Chondrocyte (in vitro differentiated cells): ENCODE measurements around the gene BRCA1. TPM values are rescaled to one million over a fixed set of nuclear protein-coding genes. Genes with fewer than 3 reads are reported as not detected.
"Not testable (repeated sequence)": the region's sequence is repeated elsewhere in the genome, so short reads cannot be mapped to it uniquely, and the experiment has no call there.

Source experiments
- DNase-seq: peaks from one replicate; pipeline ENCODE4 v3.0.0; 2021; ENCODE audit warnings: mixed read lengths, low spot score
- H3K27ac Mint-ChIP-seq: one replicate; pipeline ENCODE4 v1.8.0; 2021; ENCODE audit warnings: mild to moderate bottlenecking, moderate library complexity, mixed read lengths; ENCODE audit not compliant: unreplicated experiment
- H3K27me3 Mint-ChIP-seq: 2 replicates; pipeline ENCODE4 v1.8.0; 2021; ENCODE audit warnings: low read depth, mixed read lengths
- H3K36me3 Mint-ChIP-seq: 2 replicates; pipeline ENCODE4 v1.8.0; 2021; ENCODE audit warnings: low read depth, mixed read lengths
- H3K4me1 Mint-ChIP-seq: 2 replicates; pipeline ENCODE4 v1.8.0; 2021; ENCODE audit warnings: low read depth, mild to moderate bottlenecking, mixed read lengths
- H3K4me3 Mint-ChIP-seq: one replicate; pipeline ENCODE4 v1.8.0; 2021; ENCODE audit warnings: mild to moderate bottlenecking, moderate library complexity, mixed read lengths; ENCODE audit not compliant: unreplicated experiment
- H3K9me3 Mint-ChIP-seq: 2 replicates; pipeline ENCODE4 v1.8.0; 2021; ENCODE audit warnings: low read depth, mixed read lengths
- total RNA-seq: library from RNA; stranded (reverse); gene quantifications from 3 replicates; pipeline ENCODE4 v1.2.1, GENCODE V29; 2021
- TF ChIP-seq, protein P1 (sequence below): fragments of 200-600 bp; sonication (generic); IDR thresholded peaks from 2 replicates; pipeline ENCODE4 v1.5.0; 2021; ENCODE audit warnings: antibody characterized with exemption, mild to moderate bottlenecking, moderate library complexity

Gene BRCA1
- total RNA-seq, 1 donor from 2014 or later: 4.8 TPM

DNA sequence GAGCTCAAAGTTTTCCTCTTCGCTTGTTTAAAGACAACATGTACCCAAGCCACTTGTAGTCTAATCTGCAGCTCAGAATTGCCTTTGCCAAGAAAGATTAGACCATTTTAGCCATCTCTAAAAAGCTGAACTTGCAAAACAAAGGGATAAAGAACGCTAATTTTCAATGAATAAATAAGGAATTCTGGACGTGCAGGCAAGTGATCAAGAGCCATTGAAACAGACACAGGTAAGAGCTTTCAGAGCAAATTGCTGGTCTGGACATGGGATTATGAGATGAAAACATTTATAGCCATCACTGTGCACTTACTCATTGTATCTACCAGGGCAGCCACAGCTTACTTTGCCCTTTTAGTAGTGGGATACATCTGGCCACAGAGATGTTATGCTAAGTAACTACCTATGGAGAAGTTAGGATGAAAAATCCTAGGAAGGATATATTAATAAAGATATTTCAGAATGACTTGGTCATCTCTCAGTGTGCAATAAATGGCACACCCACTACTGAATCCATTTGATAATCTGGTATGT is 55.7 kb downstream of the BRCA1 start:
- Mint-ChIP-seq H3K4me1 (no peaks in the 10 kb centered on the region), H3K36me3 (no peaks in the 10 kb centered on the region), H3K4me3 (no peak overlapping the region), H3K27me3 (no peaks in the 10 kb centered on the region), H3K27ac (no peak overlapping the region), H3K9me3 (no peaks in the 10 kb centered on the region)
- TF ChIP-seq, protein P1, sequence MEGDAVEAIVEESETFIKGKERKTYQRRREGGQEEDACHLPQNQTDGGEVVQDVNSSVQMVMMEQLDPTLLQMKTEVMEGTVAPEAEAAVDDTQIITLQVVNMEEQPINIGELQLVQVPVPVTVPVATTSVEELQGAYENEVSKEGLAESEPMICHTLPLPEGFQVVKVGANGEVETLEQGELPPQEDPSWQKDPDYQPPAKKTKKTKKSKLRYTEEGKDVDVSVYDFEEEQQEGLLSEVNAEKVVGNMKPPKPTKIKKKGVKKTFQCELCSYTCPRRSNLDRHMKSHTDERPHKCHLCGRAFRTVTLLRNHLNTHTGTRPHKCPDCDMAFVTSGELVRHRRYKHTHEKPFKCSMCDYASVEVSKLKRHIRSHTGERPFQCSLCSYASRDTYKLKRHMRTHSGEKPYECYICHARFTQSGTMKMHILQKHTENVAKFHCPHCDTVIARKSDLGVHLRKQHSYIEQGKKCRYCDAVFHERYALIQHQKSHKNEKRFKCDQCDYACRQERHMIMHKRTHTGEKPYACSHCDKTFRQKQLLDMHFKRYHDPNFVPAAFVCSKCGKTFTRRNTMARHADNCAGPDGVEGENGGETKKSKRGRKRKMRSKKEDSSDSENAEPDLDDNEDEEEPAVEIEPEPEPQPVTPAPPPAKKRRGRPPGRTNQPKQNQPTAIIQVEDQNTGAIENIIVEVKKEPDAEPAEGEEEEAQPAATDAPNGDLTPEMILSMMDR: no peak
- DNase-seq: no peak

DNA sequence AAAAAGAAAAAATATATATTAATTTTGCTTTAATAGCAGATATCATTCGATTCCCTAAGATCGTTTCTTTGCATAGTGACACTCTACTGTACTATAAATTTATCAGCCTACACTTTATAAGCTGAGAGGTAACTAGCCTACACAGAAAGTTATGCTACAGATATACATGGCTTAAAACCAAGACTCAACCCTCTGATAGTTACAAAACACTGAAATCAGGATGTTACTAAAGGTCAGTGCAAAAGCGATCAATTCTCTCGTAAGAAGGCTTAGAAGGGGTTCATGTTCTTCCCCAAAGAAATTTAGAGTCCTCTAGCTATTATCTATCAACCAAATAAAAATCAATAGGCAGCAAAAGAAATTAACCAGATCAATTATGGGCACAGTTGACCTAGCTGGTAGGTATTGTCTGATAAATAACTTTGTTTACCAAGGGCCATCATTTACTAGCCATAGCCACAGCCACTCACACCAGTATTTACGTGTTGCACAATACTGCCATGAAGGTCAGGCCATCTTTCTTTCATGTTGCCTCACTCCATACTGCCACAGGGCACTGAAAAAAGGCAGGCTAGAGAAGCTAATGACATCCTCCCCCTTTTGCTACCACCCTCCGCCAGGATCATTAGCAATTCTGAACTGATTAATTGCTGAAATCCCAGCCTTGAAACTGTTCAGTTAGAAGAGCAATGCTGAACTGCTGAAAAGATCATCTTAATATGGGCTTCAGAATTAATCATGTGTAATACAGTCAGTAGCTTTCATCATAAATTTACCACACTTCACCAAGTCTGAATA is 56.4 kb downstream of the BRCA1 start:
- no peaks in the 10 kb centered on the region for H3K9me3 Mint-ChIP-seq
- H3K36me3 Mint-ChIP-seq: no peaks in the 10 kb centered on the region

DNA sequence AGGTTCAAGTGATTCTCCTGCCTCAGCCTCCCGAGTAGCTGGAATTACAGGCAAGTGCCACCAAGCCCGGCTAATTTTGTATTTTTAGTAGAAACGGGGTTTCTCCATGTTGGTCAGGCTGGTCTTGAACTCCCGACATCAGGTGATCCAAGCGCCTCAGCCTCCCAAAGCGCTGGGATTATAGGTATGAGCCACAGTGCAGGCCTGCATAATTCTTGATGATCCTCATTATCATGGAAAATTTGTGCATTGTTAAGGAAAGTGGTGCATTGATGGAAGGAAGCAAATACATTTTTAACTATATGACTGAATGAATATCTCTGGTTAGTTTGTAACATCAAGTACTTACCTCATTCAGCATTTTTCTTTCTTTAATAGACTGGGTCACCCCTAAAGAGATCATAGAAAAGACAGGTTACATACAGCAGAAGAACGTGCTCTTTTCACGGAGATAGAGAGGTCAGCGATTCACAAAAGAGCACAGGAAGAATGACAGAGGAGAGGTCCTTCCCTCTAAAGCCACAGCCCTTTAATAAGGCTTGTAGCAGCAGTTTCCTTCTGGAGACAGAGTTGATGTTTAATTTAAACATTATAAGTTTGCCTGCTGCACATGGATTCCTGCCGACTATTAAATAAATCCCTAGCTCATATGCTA is 62.1 kb downstream of the BRCA1 start:
- no peaks in the 10 kb centered on the region for H3K4me1 Mint-ChIP-seq
- no peak for DNase-seq
- H3K36me3 Mint-ChIP-seq: peaks cover 3% of the 10 kb centered on the region

More for the DNA sequence above, 56.4 kb downstream of the BRCA1 start:
- TF ChIP-seq, protein P1: no peak
- Mint-ChIP-seq H3K27me3 (no peaks in the 10 kb centered on the region), H3K27ac (no peak overlapping the region), H3K4me1 (no peaks in the 10 kb centered on the region), H3K4me3 (no peak overlapping the region)
- DNase-seq: no peak

DNA sequence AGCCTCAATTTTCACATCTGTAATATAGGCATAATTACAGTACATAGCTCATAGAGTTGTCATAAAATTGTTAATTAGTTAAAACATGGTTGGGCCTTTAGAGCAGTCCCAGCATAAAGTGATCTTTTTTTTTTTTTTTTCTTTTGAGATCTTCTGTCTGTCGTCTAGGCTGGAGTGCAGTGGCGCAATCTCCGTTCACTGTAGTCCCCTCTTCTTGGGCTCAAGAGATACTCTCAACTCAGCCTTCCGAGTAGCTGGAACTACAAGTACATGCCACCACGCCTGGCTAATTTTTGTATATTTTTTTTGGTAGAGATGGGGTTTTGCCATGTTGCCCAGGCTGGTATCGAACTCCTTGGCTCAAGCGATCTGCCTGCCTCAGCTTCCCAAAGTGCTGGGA is 69.1 kb downstream of the BRCA1 start:
- no peak overlapping the region for H3K4me3 Mint-ChIP-seq
- H3K9me3 Mint-ChIP-seq: no peaks in the 10 kb centered on the region
- TF ChIP-seq, protein P1: no peak
- no peaks in the 10 kb centered on the region for H3K27me3 Mint-ChIP-seq
- H3K27ac Mint-ChIP-seq: no peak overlapping the region
- no peak for DNase-seq
- no peaks in the 10 kb centered on the region for H3K4me1 Mint-ChIP-seq
- peaks cover 10% of the 10 kb centered on the region for H3K36me3 Mint-ChIP-seq

More for the DNA sequence above, 62.1 kb downstream of the BRCA1 start:
- H3K27ac Mint-ChIP-seq: no peak overlapping the region
- TF ChIP-seq, protein P1: no peak
- no peaks in the 10 kb centered on the region for H3K9me3 Mint-ChIP-seq
- H3K27me3 Mint-ChIP-seq: no peaks in the 10 kb centered on the region
- H3K4me3 Mint-ChIP-seq: no peak overlapping the region

DNA sequence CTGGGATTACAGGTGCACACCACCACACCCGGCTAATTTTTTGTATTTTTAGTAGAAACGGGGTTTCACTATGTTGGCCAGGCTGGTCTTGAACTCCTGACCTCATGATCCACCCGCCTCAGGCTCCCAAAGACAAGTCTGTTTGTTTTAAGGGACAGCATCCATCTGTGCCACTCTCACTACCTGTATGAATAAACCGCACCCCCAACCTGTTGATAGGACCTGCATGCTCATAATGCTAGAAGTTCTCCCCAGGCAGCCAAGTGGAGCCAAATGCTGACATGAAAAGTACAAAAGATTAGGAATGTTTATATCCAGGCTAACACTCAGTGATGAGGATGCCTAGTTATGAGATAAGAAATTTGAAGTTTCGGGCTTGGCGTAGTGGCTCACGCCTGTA is 72.2 kb downstream of the BRCA1 start:
- DNase-seq, H3K4me3 Mint-ChIP-seq, H3K27ac Mint-ChIP-seq, H3K27me3 Mint-ChIP-seq, H3K36me3 Mint-ChIP-seq, H3K9me3 Mint-ChIP-seq, H3K4me1 Mint-ChIP-seq: not testable (repeated sequence)
